CD14-positive monocyte (primary cell): ENCODE results near the gene HOXB3. TPM values are rescaled to one million over a fixed set of nuclear protein-coding genes. Genes with fewer than 3 reads are reported as not detected.

Source experiments
- DNase-seq, 3 donors: peaks; one replicate each; pipeline ENCODE4 v3.0.0-alpha.2; 2011 to 2022
- H2AFZ ChIP-seq: 2 replicates; pipeline ENCODE4 v1.6.0; 2012; ENCODE audit warnings: mild to moderate bottlenecking, low read depth, low read length, inconsistent platforms; ENCODE audit not compliant: insufficient read depth, poor library complexity, severe bottlenecking
- H3K27ac ChIP-seq, 2 donors: 1 replicate in 1 of 2; 2 replicates in 1 of 2; pipeline ENCODE4 v1.5.1; 2012 to 2013; ENCODE audit warnings: low read length in 2 of 2, control low read depth in 1 of 2, inconsistent platforms in 1 of 2, low read depth in 1 of 2, mild to moderate bottlenecking in 1 of 2
- H3K27me3 ChIP-seq, 2 donors: one replicate each; pipeline versions ENCODE4 v1.6.0 to v1.6.1; 2011 to 2013; ENCODE audit warnings: low read length in 2 of 2; ENCODE audit not compliant: control insufficient read depth in 2 of 2, insufficient read depth in 2 of 2
- H3K36me3 ChIP-seq, 2 donors: replicated peaks in 1 of 2; 1 replicate in 1 of 2; 2 replicates in 1 of 2; pipeline versions ENCODE4 v1.5.1 to v1.6.1; 2012 to 2013; ENCODE audit warnings: low read length in 2 of 2, control low read depth in 1 of 2, inconsistent platforms in 1 of 2, mild to moderate bottlenecking in 1 of 2; ENCODE audit not compliant: insufficient read depth in 2 of 2, control insufficient read depth in 1 of 2
- H3K4me1 ChIP-seq, 2 donors: 1 replicate in 1 of 2; 2 replicates in 1 of 2; pipeline versions ENCODE4 v1.5.1 to v1.6.1; 2012 to 2013; ENCODE audit warnings: low read length in 2 of 2, control low read depth in 1 of 2, inconsistent platforms in 1 of 2, mild to moderate bottlenecking in 1 of 2, moderate library complexity in 1 of 2; ENCODE audit not compliant: insufficient read depth in 2 of 2, control insufficient read depth in 1 of 2
- H3K4me2 ChIP-seq: replicated peaks from 2 replicates; pipeline ENCODE3; 2012; ENCODE audit warnings: low read length, moderate library complexity, mild to moderate bottlenecking; ENCODE audit not compliant: poor library complexity, severe bottlenecking; ENCODE audit errors: extremely low read depth
- H3K4me3 ChIP-seq, 3 experiments: fragments of 200-600 bp in 1 of 3; sonication (generic) in 1 of 3; replicated peaks in 1 of 3; 1 replicate in 2 of 3; 2 replicates in 1 of 3; pipeline ENCODE4 v1.5.1; 2011 to 2013; ENCODE audit warnings: low read length in 3 of 3, mild to moderate bottlenecking in 3 of 3, control low read depth in 2 of 3, low read depth in 2 of 3, inconsistent platforms in 1 of 3, moderate library complexity in 1 of 3
- H3K79me2 ChIP-seq: 2 replicates; pipeline ENCODE4 v1.6.0; 2012; ENCODE audit warnings: mild to moderate bottlenecking, control low read depth, inconsistent platforms, low read length, moderate library complexity; ENCODE audit not compliant: insufficient read depth
- H3K9ac ChIP-seq: 2 replicates; pipeline ENCODE4 v1.6.0; 2017; ENCODE audit warnings: low read length, mild to moderate bottlenecking; ENCODE audit not compliant: insufficient read depth, poor library complexity, severe bottlenecking
- H3K9me3 ChIP-seq, 2 donors: replicated peaks in 1 of 2; 1 replicate in 1 of 2; 2 replicates in 1 of 2; pipeline versions ENCODE4 v1.5.1 to v1.6.1; 2012 to 2013; ENCODE audit warnings: low read length in 2 of 2, control low read depth in 1 of 2; ENCODE audit not compliant: control insufficient read depth in 1 of 2, insufficient read depth in 1 of 2
- H4K20me1 ChIP-seq: 2 replicates; pipeline ENCODE4 v1.6.0; 2012; ENCODE audit warnings: mild to moderate bottlenecking, low read length, control low read depth, moderate library complexity; ENCODE audit not compliant: insufficient read depth
- H3K27ac Mint-ChIP-seq, 7 donors: one replicate each; pipeline ENCODE4 v1.8.0; 2020; ENCODE audit warnings: mild to moderate bottlenecking in 7 of 7, mixed read lengths in 7 of 7, moderate library complexity in 6 of 7, inconsistent platforms in 2 of 7
- H3K27me3 Mint-ChIP-seq, 3 donors: one replicate each; pipeline ENCODE4 v1.8.0; 2021 to 2022; ENCODE audit warnings: low read depth in 3 of 3, mild to moderate bottlenecking in 3 of 3, mixed read lengths in 3 of 3, moderate library complexity in 3 of 3, inconsistent platforms in 1 of 3
- H3K36me3 Mint-ChIP-seq, 2 donors: one replicate each; pipeline ENCODE4 v1.8.0; 2020; ENCODE audit warnings: mixed read lengths in 2 of 2, inconsistent platforms in 1 of 2, mild to moderate bottlenecking in 1 of 2
- H3K4me1 Mint-ChIP-seq: one replicate; pipeline ENCODE4 v1.8.0; 2020; ENCODE audit warnings: mild to moderate bottlenecking, mixed read lengths
- H3K4me3 Mint-ChIP-seq, 2 donors: one replicate each; pipeline ENCODE4 v1.8.0; 2020; ENCODE audit warnings: mild to moderate bottlenecking in 2 of 2, mixed read lengths in 2 of 2, moderate library complexity in 1 of 2
- H3K9me3 Mint-ChIP-seq, 7 donors: one replicate each; pipeline ENCODE4 v1.8.0; 2020 to 2022; ENCODE audit warnings: mixed read lengths in 7 of 7, mild to moderate bottlenecking in 6 of 7, moderate library complexity in 6 of 7, inconsistent platforms in 2 of 7
- CTCF ChIP-seq: fragments of 200-600 bp; IDR thresholded peaks from one replicate; pipeline ENCODE4 v1.8.0; 2022; ENCODE audit warnings: antibody characterized with exemption, mild to moderate bottlenecking
- WGBS: methylation state at CpG from one replicate; pipeline ENCODE4 v1.1.5; 2013; ENCODE audit warnings: missing lambda C conversion rate; ENCODE audit not compliant: insufficient coverage; 5-methylcytosine and 5-hydroxymethylcytosine counted together
- intact Hi-C, 2 donors: fragments of 100-400 bp; cut with micrococcal nuclease; formaldehyde crosslinking; loops; one replicate each; pipeline versions ENCODE4 v1.15.0 to v1.15.1; 2023
- polyA plus RNA-seq, 3 donors: library from polyadenylated mRNA; depleted of rRNA in 1 of 3; unstranded in 2 of 3; stranded (reverse) in 1 of 3; fragments of 300-500 nt in 2 of 3; fragments of >200 nt in 1 of 3; fragmentation: Illumina TruSeq in 2 of 3; gene quantifications; 1 replicate in 2 of 3; 2 replicates in 1 of 3; pipeline ENCODE4 v1.2.3, GENCODE V29; 2012 to 2021

Gene HOXB3
- polyA plus RNA-seq, 3 donors = 0.56 TPM; not detected in 2

DNA sequence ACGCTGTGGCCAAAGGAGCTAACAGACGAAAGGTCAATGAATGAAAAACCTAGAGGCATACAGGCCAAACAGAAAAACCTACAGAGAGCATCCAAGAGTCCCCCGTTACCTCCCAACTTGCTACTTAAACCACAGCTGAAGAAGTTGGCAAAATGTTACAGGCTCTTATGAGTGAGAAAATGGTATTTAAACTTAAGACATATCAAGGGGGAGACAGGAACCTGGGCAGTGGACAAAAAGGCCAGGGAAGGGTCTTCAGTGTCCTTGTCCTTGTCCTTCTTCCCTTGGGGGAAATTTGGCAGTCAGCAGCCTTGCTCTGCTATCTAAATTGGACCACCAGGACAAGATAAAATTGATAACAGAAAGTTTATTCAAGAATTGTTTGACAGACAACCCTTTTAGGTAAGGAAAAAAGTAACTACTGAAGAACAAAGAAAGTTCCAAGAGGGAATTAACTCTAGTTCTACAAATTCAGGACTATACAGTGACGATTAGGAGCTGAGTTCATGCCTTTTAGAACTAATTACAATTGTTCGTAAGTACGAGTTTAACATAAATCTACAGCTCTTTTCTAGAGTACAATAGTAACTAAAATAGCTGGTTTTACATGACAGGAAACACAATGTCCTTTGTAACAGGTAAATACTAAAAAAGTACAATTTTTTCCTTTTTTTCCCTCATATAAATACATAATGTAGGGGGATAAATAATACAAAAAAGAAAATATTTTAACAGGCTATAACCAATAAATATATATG is 41.3 kb downstream of the HOXB3 start:
- Histone ChIP-seq H3K9ac (peak overlapping the region; percentile 42), H2AFZ (peak overlapping the region; percentile 83), H3K27me3 (peaks cover 19 to 49% of the 10 kb centered on the region in 2 donors), H3K36me3 (no peaks in the 10 kb centered on the region), H3K27ac (no peak overlapping the region), H3K4me1 (peaks cover 19 to 30% of the 10 kb centered on the region in 2 donors), H3K4me3 (peak overlapping the region; percentile 29 to 76 (median 57)), H3K9me3 (no peaks in the 10 kb centered on the region), H3K4me2 (peak overlapping the region; percentile 76), H3K79me2 (no peaks in the 10 kb centered on the region), H4K20me1 (no peaks in the 10 kb centered on the region)
- Mint-ChIP-seq H3K4me3 (peak overlapping the region; percentile 73 to 84), H3K27ac (no peak overlapping the region), H3K36me3 (peaks cover 0 to 5% of the 10 kb centered on the region in 2 donors), H3K9me3 (peaks cover 0 to 9% (median 4%) of the 10 kb centered on the region in 7 donors), H3K4me1 (peaks cover 37% of the 10 kb centered on the region), H3K27me3 (peaks cover 58 to 61% (median 58%) of the 10 kb centered on the region in 3 donors)
- TF ChIP-seq CTCF = no peak
- intact Hi-C loops = no loop called here
- no peak for DNase-seq
- WGBS = no CpG with 5 or more reads among the region's 6 CpGs

DNA sequence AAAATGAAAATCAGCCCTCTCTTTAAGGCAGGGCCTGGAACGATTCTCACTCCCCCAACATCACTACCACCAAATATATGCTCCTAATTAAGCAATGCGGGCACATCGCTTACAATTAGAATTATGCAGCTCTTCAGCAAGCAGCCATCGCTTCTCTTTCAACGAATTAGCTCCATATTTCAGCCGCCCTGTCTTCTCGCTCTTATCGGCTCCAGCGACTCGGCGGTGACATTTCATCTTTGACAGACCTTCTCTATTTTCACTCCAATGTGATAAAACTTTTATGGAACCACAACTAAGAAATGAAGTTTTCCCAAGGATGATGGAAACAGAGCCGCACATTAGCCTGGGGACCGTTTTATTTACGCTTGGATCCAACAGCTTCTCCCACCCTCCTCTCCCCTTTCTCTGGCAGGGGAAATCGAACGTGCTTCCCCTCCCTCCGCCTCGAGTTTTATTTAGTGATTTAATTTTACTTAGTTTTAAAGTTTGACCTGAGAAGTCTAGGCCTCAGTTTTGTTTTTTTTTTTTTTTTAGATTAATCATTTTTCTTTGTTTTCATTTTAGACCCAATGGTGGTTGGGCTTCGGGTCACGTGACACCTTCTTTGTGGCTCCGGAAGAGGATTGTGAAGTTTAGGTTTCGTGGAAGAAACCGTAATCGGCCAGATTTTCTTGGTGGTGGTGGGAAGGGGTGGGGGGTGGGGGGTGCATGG is 42.1 kb downstream of the HOXB3 start:
- H3K27me3 ChIP-seq = peaks cover 20 to 51% of the 10 kb centered on the region in 2 donors
- Mint-ChIP-seq H3K27ac (peak overlapping the region in 2 of 7 donors; percentile 24 to 58), H3K4me1 (peaks cover 42% of the 10 kb centered on the region), H3K9me3 (peaks cover 0 to 9% (median 8%) of the 10 kb centered on the region in 7 donors), H3K36me3 (peaks cover 0 to 5% of the 10 kb centered on the region in 2 donors), H3K27me3 (peaks cover 59 to 60% (median 59%) of the 10 kb centered on the region in 3 donors), H3K4me3 (peak overlapping the region; percentile 73 to 84)
- no peaks in the 10 kb centered on the region for H3K36me3 ChIP-seq
- H3K27ac ChIP-seq = no peak overlapping the region
- H2AFZ ChIP-seq = peak overlapping the region; percentile 83
- no peaks in the 10 kb centered on the region for H4K20me1 ChIP-seq
- H3K4me3 ChIP-seq = peak overlapping the region; percentile 29 to 76 (median 57)
- H3K4me2 ChIP-seq = peak overlapping the region; percentile 76
- 14% methylated on average over 17 of the region's 24 CpGs for WGBS
- H3K9ac ChIP-seq = peak overlapping the region; percentile 42
- intact Hi-C loops = no loop called here
- TF ChIP-seq CTCF = no peak
- H3K9me3 ChIP-seq = no peaks in the 10 kb centered on the region
- no peaks in the 10 kb centered on the region for H3K79me2 ChIP-seq
- H3K4me1 ChIP-seq = peaks cover 23 to 38% of the 10 kb centered on the region in 2 donors
- peak in 2 of 3 donors; percentile 49 to 52 for DNase-seq
